Limb (tissue), 2 donors: ENCODE measurements around the gene AGBL5.
"Not testable (repeated sequence)": the region's sequence is repeated elsewhere in the genome, so short reads cannot be mapped to it uniquely, and the experiment has no call there.

ENCODE experiments used
- DNase-seq, 2 donors: peaks; one replicate each; pipeline ENCODE4 v3.0.0-alpha.2; 2016; ENCODE audit errors: extremely low spot score in 2 of 2

AGBL5 gene

DNA sequence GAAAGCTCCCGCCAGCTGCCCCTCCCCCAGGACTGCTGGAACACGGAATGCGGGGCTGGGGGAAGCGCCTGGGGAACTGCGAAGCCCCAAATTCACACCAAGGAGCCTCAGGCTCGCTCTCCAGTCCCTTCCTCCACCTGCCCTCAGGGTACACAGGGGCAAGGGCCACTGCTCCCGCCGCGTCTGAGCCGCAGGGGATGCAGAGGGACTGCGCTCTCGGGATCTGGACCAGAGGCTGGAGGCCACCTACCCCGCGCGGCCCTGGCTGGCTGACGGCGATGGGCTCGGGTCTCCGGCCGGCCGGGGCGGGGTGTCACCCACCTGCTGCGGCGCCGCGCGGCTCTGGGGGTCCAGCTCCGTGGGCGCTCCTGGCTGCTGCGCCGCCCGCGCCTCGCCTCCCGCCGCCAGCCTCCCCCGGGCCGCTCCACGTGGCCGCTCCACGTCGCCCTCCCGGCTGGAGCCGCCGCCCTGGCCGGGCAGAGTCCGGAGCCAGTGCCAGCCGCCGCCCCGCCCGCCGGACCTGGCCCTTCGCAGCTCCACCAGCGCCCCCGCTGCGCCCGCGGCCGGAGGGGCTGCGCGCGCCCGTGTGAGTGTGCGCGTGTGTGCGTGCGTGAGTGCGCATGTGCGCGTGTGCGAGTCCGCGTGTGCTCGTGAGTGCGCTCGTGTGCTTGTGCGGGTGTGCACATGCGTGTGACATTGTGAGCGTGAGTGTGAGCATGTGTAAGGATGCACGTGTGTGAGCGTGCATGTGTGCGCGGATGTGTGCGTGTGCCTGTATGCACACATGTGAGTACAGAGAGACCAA is 67.3 kb downstream of the AGBL5 start, which contains the start of gene CGREF1:
CGREF1 (minus strand) TSS at position 604 of the 805 bp plus-strand sequence. CDS start 14,762 bp downstream, outside the sequence.
- DNase-seq = peak in 1 of 2 donors; percentile 59

DNA sequence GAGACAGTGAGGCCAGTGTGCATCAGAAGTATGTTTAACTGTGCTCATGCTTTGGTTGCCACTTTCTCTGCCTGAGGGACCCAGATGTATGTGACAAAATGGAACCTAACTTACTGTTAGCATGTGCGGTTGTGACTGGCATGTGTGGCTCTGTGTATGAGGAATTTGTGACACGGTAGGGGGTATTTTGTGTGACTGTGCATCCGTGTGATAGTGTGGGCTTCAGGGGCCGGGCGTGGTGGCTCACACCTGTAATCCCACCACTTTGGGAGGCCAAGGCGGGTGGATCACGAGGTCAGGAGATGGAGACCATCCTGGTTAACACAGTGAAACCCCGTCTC is 67.8 kb downstream of the AGBL5 start:
- DNase-seq = not testable (repeated sequence)
